H9 (cell line): ENCODE results near the gene ADGRL3. TPM values are rescaled to one million over a fixed set of nuclear protein-coding genes. Genes with fewer than 3 reads are reported as not detected.

Experiments used
- DNase-seq: peaks from one replicate; pipeline ENCODE4 v3.0.0-alpha.2; 2017
- H2AFZ ChIP-seq: one replicate; pipeline ENCODE4 v1.6.1; 2013; ENCODE audit warnings: mild to moderate bottlenecking, low read length, control low read depth, moderate library complexity
- H2AK5ac ChIP-seq: 2 replicates; pipeline ENCODE4 v1.6.1; 2013; ENCODE audit warnings: low read length, control low read depth, mixed read lengths; ENCODE audit not compliant: insufficient read length
- H2BK120ac ChIP-seq: one replicate; pipeline ENCODE4 v1.6.1; 2013; ENCODE audit warnings: low read depth, mild to moderate bottlenecking, low read length, control low read depth, inconsistent platforms; ENCODE audit not compliant: poor library complexity, severe bottlenecking
- H2BK12ac ChIP-seq: 2 replicates; pipeline ENCODE4 v1.6.1; 2013; ENCODE audit warnings: low read length, control low read depth, mixed read lengths, low read depth; ENCODE audit not compliant: insufficient read length
- H2BK15ac ChIP-seq: 2 replicates; pipeline ENCODE4 v1.6.1; 2013; ENCODE audit warnings: low read depth, low read length, control low read depth
- H2BK20ac ChIP-seq: one replicate; pipeline ENCODE4 v1.6.1; 2013; ENCODE audit warnings: low read depth, mild to moderate bottlenecking, low read length, control low read depth, inconsistent platforms; ENCODE audit not compliant: poor library complexity, severe bottlenecking
- H2BK5ac ChIP-seq: 2 replicates; pipeline ENCODE4 v1.6.1; 2013; ENCODE audit warnings: low read length, control low read depth, mixed read lengths; ENCODE audit not compliant: insufficient read length
- H3K14ac ChIP-seq: 2 replicates; pipeline ENCODE4 v1.6.1; 2013; ENCODE audit warnings: low read length, control low read depth; ENCODE audit not compliant: insufficient read depth
- H3K18ac ChIP-seq: 2 replicates; pipeline ENCODE4 v1.6.1; 2013; ENCODE audit warnings: low read depth, mild to moderate bottlenecking, mixed read lengths, low read length, control low read depth; ENCODE audit not compliant: insufficient read length
- H3K23ac ChIP-seq: 2 replicates; pipeline ENCODE4 v1.6.1; 2013; ENCODE audit warnings: low read length, control low read depth, mixed read lengths, low read depth; ENCODE audit not compliant: insufficient read length
- H3K23me2 ChIP-seq: 2 replicates; pipeline ENCODE4 v1.6.1; 2013; ENCODE audit warnings: low read depth, mild to moderate bottlenecking, mixed read lengths, low read length, control low read depth; ENCODE audit not compliant: insufficient read length, poor library complexity, severe bottlenecking
- H3K27ac ChIP-seq: 2 replicates; pipeline ENCODE4 v1.5.1; 2013; ENCODE audit warnings: low read length, control low read depth, mixed read lengths, low read depth; ENCODE audit not compliant: insufficient read length
- H3K27me3 ChIP-seq: 2 replicates; pipeline ENCODE4 v1.6.1; 2013; ENCODE audit warnings: low read length, control low read depth, inconsistent platforms; ENCODE audit not compliant: insufficient read depth
- H3K4ac ChIP-seq: 2 replicates; pipeline ENCODE4 v1.6.1; 2013; ENCODE audit warnings: low read depth, mild to moderate bottlenecking, control low read depth, inconsistent platforms, low read length, moderate library complexity
- H3K4me1 ChIP-seq: 2 replicates; pipeline ENCODE4 v1.6.1; 2013; ENCODE audit warnings: low read length, control low read depth, inconsistent platforms; ENCODE audit not compliant: insufficient read depth
- H3K4me2 ChIP-seq: 2 replicates; pipeline ENCODE4 v1.6.1; 2013; ENCODE audit warnings: low read length, control low read depth, mixed read lengths; ENCODE audit not compliant: insufficient read length, insufficient read depth
- H3K56ac ChIP-seq: 2 replicates; pipeline ENCODE4 v1.6.1; 2013; ENCODE audit warnings: low read depth, mild to moderate bottlenecking, mixed read lengths, low read length, control low read depth; ENCODE audit not compliant: insufficient read length
- H3K79me1 ChIP-seq: 2 replicates; pipeline ENCODE4 v1.6.1; 2013; ENCODE audit warnings: low read depth, mild to moderate bottlenecking, moderate library complexity, low read length, control low read depth, inconsistent platforms; ENCODE audit not compliant: insufficient read depth, poor library complexity, severe bottlenecking
- H3K79me2 ChIP-seq: 2 replicates; pipeline ENCODE4 v1.6.1; 2013; ENCODE audit warnings: low read length, control low read depth, inconsistent platforms; ENCODE audit not compliant: insufficient read depth
- H3K9ac ChIP-seq: 2 replicates; pipeline ENCODE4 v1.6.1; 2013; ENCODE audit warnings: low read length, control low read depth, mixed read lengths; ENCODE audit not compliant: insufficient read length; ENCODE audit errors: extremely low read depth
- H3K9me3 ChIP-seq: one replicate; pipeline ENCODE4 v1.6.1; 2013; ENCODE audit warnings: low read depth, low read length, inconsistent platforms; ENCODE audit not compliant: control insufficient read depth
- H3T11ph ChIP-seq: one replicate; pipeline ENCODE4 v1.6.1; 2013; ENCODE audit warnings: mild to moderate bottlenecking, low read length, control low read depth, inconsistent platforms
- H4K20me1 ChIP-seq: one replicate; pipeline ENCODE4 v1.6.1; 2013; ENCODE audit not compliant: control insufficient read depth, insufficient read length, insufficient read depth
- H4K5ac ChIP-seq: 2 replicates; pipeline ENCODE4 v1.6.1; 2013; ENCODE audit warnings: low read depth, mild to moderate bottlenecking, mixed read lengths, low read length, control low read depth; ENCODE audit not compliant: insufficient read length
- H4K8ac ChIP-seq: replicated peaks from 2 replicates; pipeline ENCODE4 v1.6.1; 2013; ENCODE audit warnings: low read length, control low read depth, mixed read lengths, low read depth; ENCODE audit not compliant: insufficient read length
- H4K91ac ChIP-seq: 2 replicates; pipeline ENCODE4 v1.6.1; 2013; ENCODE audit warnings: low read depth, mild to moderate bottlenecking, moderate library complexity, mixed read lengths, low read length, control low read depth; ENCODE audit not compliant: insufficient read length
- H3K27ac Mint-ChIP-seq, 3 experiments: 2 replicates in 2 of 3; 3 replicates in 1 of 3; pipeline ENCODE4 v1.8.0; 2020 to 2021; ENCODE audit warnings: mixed read lengths in 3 of 3, mild to moderate bottlenecking in 1 of 3, moderate library complexity in 1 of 3
- H3K27me3 Mint-ChIP-seq: 2 replicates; pipeline ENCODE4 v1.8.0; 2021; ENCODE audit warnings: low read depth, mild to moderate bottlenecking, moderate library complexity, mixed read lengths
- H3K36me3 Mint-ChIP-seq, 3 experiments: 2 replicates in 2 of 3; 3 replicates in 1 of 3; pipeline ENCODE4 v1.8.0; 2020 to 2021; ENCODE audit warnings: low read depth in 3 of 3, mixed read lengths in 3 of 3; ENCODE audit not compliant: insufficient read depth in 1 of 3
- H3K4me1 Mint-ChIP-seq, 2 experiments: 2 replicates each; pipeline ENCODE4 v1.8.0; 2020; ENCODE audit warnings: mixed read lengths in 2 of 2
- H3K4me3 Mint-ChIP-seq, 2 experiments: 2 replicates in 1 of 2; 3 replicates in 1 of 2; pipeline ENCODE4 v1.8.0; 2020 to 2021; ENCODE audit warnings: mild to moderate bottlenecking in 2 of 2, mixed read lengths in 2 of 2, moderate library complexity in 1 of 2
- H3K9me3 Mint-ChIP-seq, 2 experiments: 2 replicates in 1 of 2; 3 replicates in 1 of 2; pipeline ENCODE4 v1.8.0; 2020; ENCODE audit warnings: mild to moderate bottlenecking in 2 of 2, mixed read lengths in 2 of 2, moderate library complexity in 1 of 2
- WGBS: extraction: QIAGEN DNeasy Blood & Tissue Kit; methylation state at CpG from one replicate; pipeline ENCODE4 v1.1.7; 2013; ENCODE audit warnings: missing lambda C conversion rate, low lambda C conversion rate, mixed read lengths; ENCODE audit not compliant: insufficient read length; ENCODE audit errors: extremely low coverage; 5-methylcytosine and 5-hydroxymethylcytosine counted together
- total RNA-seq: library from RNA; stranded (reverse); gene quantifications from 2 replicates; pipeline ENCODE4 v1.2.1, GENCODE V29; 2021
- TF ChIP-seq, protein P1 (sequence below): fragments of 200-600 bp; sonication (generic); conservative IDR thresholded peaks from 3 replicates; pipeline ENCODE4 v1.8.0; 2021; ENCODE audit warnings: antibody characterized with exemption, mild to moderate bottlenecking

ADGRL3 gene
- total RNA-seq, 1 experiment from 2014 or later, result 5.9 TPM

DNA sequence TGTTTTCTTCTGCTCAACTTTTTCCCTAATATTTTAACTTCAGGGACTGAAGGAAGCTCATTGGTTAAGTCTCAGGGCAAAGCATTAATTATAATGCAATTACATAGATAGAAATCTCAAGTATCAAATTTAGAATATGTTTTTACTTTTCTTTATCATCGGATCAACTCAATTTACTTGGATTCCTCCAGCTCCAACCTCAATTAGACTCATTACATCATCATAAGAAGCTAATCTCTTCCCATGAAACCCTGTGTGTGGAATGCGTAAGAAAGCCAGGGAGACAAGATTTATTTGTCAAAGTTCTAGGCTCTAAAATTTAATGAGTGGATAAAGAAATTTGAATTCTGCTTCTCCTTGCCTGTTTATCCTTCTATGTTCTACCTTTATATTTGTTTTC lies 918.4 kb downstream of the ADGRL3 start:
- TF ChIP-seq, protein P1, sequence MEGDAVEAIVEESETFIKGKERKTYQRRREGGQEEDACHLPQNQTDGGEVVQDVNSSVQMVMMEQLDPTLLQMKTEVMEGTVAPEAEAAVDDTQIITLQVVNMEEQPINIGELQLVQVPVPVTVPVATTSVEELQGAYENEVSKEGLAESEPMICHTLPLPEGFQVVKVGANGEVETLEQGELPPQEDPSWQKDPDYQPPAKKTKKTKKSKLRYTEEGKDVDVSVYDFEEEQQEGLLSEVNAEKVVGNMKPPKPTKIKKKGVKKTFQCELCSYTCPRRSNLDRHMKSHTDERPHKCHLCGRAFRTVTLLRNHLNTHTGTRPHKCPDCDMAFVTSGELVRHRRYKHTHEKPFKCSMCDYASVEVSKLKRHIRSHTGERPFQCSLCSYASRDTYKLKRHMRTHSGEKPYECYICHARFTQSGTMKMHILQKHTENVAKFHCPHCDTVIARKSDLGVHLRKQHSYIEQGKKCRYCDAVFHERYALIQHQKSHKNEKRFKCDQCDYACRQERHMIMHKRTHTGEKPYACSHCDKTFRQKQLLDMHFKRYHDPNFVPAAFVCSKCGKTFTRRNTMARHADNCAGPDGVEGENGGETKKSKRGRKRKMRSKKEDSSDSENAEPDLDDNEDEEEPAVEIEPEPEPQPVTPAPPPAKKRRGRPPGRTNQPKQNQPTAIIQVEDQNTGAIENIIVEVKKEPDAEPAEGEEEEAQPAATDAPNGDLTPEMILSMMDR, result no peak
- Histone ChIP-seq H2BK15ac (no peak overlapping the region), H3K23ac (no peak overlapping the region), H3K4me1 (no peaks in the 10 kb centered on the region; the same call in 1 of the 2 replicates), H3K79me1 (no peaks in the 10 kb centered on the region), H3K79me2 (no peaks in the 10 kb centered on the region), H3T11ph (no peak overlapping the region), H3K23me2 (no peaks in the 10 kb centered on the region), H3K18ac (no peak overlapping the region), H3K9ac (no peak overlapping the region), H4K8ac (no peak overlapping the region), H2BK5ac (no peak overlapping the region), H4K5ac (no peak overlapping the region), H3K56ac (no peak overlapping the region), H3K9me3 (no peaks in the 10 kb centered on the region), H3K14ac (no peak overlapping the region), H2BK20ac (no peak overlapping the region), H2AK5ac (no peak overlapping the region), H4K91ac (no peak overlapping the region), H3K4ac (no peak overlapping the region), H2BK120ac (no peak overlapping the region), H3K4me2 (no peak overlapping the region), H2AFZ (no peak overlapping the region), H4K20me1 (no peaks in the 10 kb centered on the region), H3K27me3 (no peaks in the 10 kb centered on the region), H3K27ac (no peak overlapping the region), H2BK12ac (no peak overlapping the region)
- Mint-ChIP-seq H3K36me3 (no peaks in the 10 kb centered on the region), H3K27me3 (no peaks in the 10 kb centered on the region), H3K9me3 (no peaks in the 10 kb centered on the region), H3K27ac (no peak overlapping the region; a peak in 2 of 7 replicates), H3K4me3 (no peak overlapping the region), H3K4me1 (no peaks in the 10 kb centered on the region)
- WGBS, result no CpG with 5 or more reads among the region's 2 CpGs
- no peak for DNase-seq
